HepG2 (cell line): Measurements from ENCODE around the gene APOM. TPM values are rescaled to one million over a fixed set of nuclear protein-coding genes. Genes with fewer than 3 reads are reported as not detected.
A peak's percentile ranks its signal among the peaks of the same experiment; 100 is the strongest.

Experiments used
- CHCHD3 ChIP-seq: sonication (generic); formaldehyde crosslinking; IDR thresholded peaks from 2 replicates; pipeline ENCODE4 v1.8.0; 2022; ENCODE audit warnings: mild to moderate bottlenecking, missing genetic modification reagents, moderate library complexity
- CHD4 ChIP-seq: fragments of 200-600 bp; sonication (generic); IDR thresholded peaks from 2 replicates; pipeline ENCODE4 v1.7.0; 2017; ENCODE audit warnings: mild to moderate bottlenecking, low read length, borderline replicate concordance
- HDAC1 ChIP-seq: sonication (generic); formaldehyde crosslinking; IDR thresholded peaks from 2 replicates; pipeline ENCODE4 v1.5.1; 2020; ENCODE audit warnings: mild to moderate bottlenecking, missing genetic modification reagents
- JARID2 ChIP-seq: sonication (generic); formaldehyde crosslinking; IDR thresholded peaks from 2 replicates; pipeline ENCODE4 v1.8.1; 2023; ENCODE audit warnings: missing genetic modification reagents, inconsistent platforms; ENCODE audit not compliant: insufficient replicate concordance
- KDM5B ChIP-seq: sonication (generic); formaldehyde crosslinking; IDR thresholded peaks from 2 replicates; pipeline ENCODE4 v1.4.0; 2020; ENCODE audit warnings: missing genetic modification reagents, mild to moderate bottlenecking, borderline replicate concordance
- MED13 ChIP-seq: sonication (generic); formaldehyde crosslinking; IDR thresholded peaks from 2 replicates; pipeline ENCODE4 v1.5.0; 2020; ENCODE audit warnings: missing genetic modification reagents
- RCOR2 ChIP-seq: IDR thresholded peaks from 2 replicates; pipeline ENCODE4 v1.6.1; 2016; ENCODE audit warnings: missing biosample characterization, missing genetic modification reagents
- SP140L ChIP-seq: sonication (generic); formaldehyde crosslinking; IDR thresholded peaks from 2 replicates; pipeline ENCODE4 v1.4.0; 2020; ENCODE audit warnings: missing genetic modification reagents, borderline replicate concordance
- TCF7 ChIP-seq: sonication (generic); IDR thresholded peaks from 2 replicates; pipeline ENCODE4 v1.6.1; 2016; ENCODE audit warnings: antibody characterized with exemption, low read depth
- ZBTB38 ChIP-seq: sonication (generic); formaldehyde crosslinking; IDR thresholded peaks from 2 replicates; pipeline ENCODE4 v1.5.1; 2020; ENCODE audit warnings: mild to moderate bottlenecking, missing genetic modification reagents
- ZNF432 ChIP-seq: sonication (generic); formaldehyde crosslinking; IDR thresholded peaks from 2 replicates; pipeline ENCODE4 v1.5.0; 2020; ENCODE audit warnings: missing genetic modification reagents, mild to moderate bottlenecking, borderline replicate concordance
- ZNF709 ChIP-seq: sonication (generic); formaldehyde crosslinking; IDR thresholded peaks from 2 replicates; pipeline ENCODE4 v1.5.0; 2020; ENCODE audit warnings: mild to moderate bottlenecking, missing genetic modification reagents
- polyA plus RNA-seq, 8 experiments: library from polyadenylated mRNA; depleted of rRNA in 3 of 8; stranded (reverse) in 7 of 8; unstranded in 1 of 8; fragments of >200 nt; fragmentation: Illumina TruSeq in 4 of 8; extraction: Trizol in 4 of 8; gene quantifications; 2 replicates each; pipeline versions ENCODE4 v1.2.1 to v1.2.3, GENCODE V29; 2011 to 2016; ENCODE audit warnings: low read depth in 4 of 8, missing spikeins in 1 of 8, mixed read lengths in 1 of 8; ENCODE audit not compliant: insufficient read depth in 1 of 8
- total RNA-seq, 5 experiments: library from RNA; depleted of rRNA; stranded (reverse); fragments of >200 nt; fragmentation: Illumina TruSeq; extraction: Trizol; gene quantifications; 2 replicates each; pipeline ENCODE4 v1.2.3, GENCODE V29; 2016; ENCODE audit warnings: low read depth in 1 of 5
- TF ChIP-seq, protein P1 (sequence below): sonication (generic); formaldehyde crosslinking; IDR thresholded peaks from 2 replicates; pipeline ENCODE4 v1.5.1; 2020; ENCODE audit warnings: missing genetic modification reagents, mild to moderate bottlenecking, borderline replicate concordance
- TF ChIP-seq, protein P2 (sequence below): sonication (generic); formaldehyde crosslinking; IDR thresholded peaks from 2 replicates; pipeline ENCODE4 v1.4.0; 2020; ENCODE audit warnings: mild to moderate bottlenecking, missing genetic modification reagents
- TF ChIP-seq, protein P3 (sequence below): sonication (generic); formaldehyde crosslinking; IDR thresholded peaks from 2 replicates; pipeline ENCODE4 v1.4.0; 2020; ENCODE audit warnings: missing genetic modification reagents
- TF ChIP-seq, protein P4 (sequence below): sonication (generic); formaldehyde crosslinking; IDR thresholded peaks from 2 replicates; pipeline ENCODE4 v1.5.0; 2020; ENCODE audit warnings: mild to moderate bottlenecking, missing genetic modification reagents

Gene APOM
- total and polyA plus RNA-seq, 2 of the 13 experiments (the other 11 are each of a cell fraction or from before 2014, with no cell fraction given), result 98.2 to 1,140 TPM

DNA sequence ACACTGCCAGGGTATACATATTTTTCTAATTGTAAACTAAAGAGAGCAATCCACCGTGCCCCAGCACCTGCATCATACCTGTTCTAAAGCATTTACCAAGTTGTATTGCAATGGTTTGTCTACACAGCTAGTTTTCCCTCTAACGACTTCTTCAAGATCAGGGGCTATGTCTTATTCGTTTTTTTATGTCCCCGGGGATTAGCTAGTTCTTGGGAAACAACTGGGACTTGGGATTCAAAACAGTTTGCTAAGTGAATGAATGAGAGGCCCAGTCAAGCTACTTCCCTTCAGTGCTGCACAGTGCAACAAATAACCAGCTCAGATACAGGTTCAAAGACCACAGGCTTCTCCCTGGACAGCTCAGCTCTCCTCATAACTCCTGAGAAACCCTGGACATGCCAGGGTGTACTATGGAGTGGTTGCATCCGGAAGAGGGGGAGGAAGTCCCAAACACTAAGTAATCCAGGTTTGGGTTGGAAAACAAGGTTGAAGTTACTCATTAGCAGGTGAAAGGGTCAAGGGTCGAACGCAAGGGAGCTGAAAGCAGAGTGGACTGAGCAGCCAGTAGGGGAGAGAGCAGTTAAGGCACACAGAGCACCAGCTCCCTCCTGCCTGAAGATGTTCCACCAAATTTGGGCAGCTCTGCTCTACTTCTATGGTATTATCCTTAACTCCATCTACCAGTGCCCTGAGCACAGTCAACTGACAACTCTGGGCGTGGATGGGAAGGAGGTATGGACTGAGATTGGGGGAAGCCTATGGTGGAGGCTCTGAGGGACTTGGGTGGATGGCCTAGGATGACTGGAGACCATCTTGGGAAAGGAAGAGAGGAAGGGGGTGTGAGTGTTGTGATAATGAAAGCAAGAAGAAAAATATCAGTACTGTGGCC, at the start of gene APOM (continued):
- TF ChIP-seq CHD4 (peak; percentile 80; the same call in 1 of the 2 replicates), MED13 (CRISPR knock-in tag) (peak; percentile 87), TCF7 (peak; percentile 52; the same call in 1 of the 2 replicates), JARID2 (no peak), CHCHD3 (CRISPR knock-in tag) (no peak), RCOR2 (CRISPR knock-in tag) (peak; percentile 79; the same call in 1 of the 2 replicates), KDM5B (CRISPR knock-in tag) (peak; percentile 78; the same call in 1 of the 2 replicates), HDAC1 (peak; percentile 99), ZNF432 (CRISPR knock-in tag) (no peak), ZBTB38 (CRISPR knock-in tag) (peak; percentile 70), SP140L (CRISPR knock-in tag) (peak; percentile 62; the same call in 1 of the 2 replicates), ZNF709 (CRISPR knock-in tag) (0 out of 2 replicates have a peak, but pooled peaks have one; percentile 6)
- TF ChIP-seq, protein P1, sequence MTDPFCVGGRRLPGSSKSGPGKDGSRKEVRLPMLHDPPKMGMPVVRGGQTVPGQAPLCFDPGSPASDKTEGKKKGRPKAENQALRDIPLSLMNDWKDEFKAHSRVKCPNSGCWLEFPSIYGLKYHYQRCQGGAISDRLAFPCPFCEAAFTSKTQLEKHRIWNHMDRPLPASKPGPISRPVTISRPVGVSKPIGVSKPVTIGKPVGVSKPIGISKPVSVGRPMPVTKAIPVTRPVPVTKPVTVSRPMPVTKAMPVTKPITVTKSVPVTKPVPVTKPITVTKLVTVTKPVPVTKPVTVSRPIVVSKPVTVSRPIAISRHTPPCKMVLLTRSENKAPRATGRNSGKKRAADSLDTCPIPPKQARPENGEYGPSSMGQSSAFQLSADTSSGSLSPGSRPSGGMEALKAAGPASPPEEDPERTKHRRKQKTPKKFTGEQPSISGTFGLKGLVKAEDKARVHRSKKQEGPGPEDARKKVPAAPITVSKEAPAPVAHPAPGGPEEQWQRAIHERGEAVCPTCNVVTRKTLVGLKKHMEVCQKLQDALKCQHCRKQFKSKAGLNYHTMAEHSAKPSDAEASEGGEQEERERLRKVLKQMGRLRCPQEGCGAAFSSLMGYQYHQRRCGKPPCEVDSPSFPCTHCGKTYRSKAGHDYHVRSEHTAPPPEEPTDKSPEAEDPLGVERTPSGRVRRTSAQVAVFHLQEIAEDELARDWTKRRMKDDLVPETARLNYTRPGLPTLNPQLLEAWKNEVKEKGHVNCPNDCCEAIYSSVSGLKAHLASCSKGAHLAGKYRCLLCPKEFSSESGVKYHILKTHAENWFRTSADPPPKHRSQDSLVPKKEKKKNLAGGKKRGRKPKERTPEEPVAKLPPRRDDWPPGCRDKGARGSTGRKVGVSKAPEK (CRISPR knock-in tag), result no peak; the same call in none of the 2 replicates
- TF ChIP-seq, protein P2, sequence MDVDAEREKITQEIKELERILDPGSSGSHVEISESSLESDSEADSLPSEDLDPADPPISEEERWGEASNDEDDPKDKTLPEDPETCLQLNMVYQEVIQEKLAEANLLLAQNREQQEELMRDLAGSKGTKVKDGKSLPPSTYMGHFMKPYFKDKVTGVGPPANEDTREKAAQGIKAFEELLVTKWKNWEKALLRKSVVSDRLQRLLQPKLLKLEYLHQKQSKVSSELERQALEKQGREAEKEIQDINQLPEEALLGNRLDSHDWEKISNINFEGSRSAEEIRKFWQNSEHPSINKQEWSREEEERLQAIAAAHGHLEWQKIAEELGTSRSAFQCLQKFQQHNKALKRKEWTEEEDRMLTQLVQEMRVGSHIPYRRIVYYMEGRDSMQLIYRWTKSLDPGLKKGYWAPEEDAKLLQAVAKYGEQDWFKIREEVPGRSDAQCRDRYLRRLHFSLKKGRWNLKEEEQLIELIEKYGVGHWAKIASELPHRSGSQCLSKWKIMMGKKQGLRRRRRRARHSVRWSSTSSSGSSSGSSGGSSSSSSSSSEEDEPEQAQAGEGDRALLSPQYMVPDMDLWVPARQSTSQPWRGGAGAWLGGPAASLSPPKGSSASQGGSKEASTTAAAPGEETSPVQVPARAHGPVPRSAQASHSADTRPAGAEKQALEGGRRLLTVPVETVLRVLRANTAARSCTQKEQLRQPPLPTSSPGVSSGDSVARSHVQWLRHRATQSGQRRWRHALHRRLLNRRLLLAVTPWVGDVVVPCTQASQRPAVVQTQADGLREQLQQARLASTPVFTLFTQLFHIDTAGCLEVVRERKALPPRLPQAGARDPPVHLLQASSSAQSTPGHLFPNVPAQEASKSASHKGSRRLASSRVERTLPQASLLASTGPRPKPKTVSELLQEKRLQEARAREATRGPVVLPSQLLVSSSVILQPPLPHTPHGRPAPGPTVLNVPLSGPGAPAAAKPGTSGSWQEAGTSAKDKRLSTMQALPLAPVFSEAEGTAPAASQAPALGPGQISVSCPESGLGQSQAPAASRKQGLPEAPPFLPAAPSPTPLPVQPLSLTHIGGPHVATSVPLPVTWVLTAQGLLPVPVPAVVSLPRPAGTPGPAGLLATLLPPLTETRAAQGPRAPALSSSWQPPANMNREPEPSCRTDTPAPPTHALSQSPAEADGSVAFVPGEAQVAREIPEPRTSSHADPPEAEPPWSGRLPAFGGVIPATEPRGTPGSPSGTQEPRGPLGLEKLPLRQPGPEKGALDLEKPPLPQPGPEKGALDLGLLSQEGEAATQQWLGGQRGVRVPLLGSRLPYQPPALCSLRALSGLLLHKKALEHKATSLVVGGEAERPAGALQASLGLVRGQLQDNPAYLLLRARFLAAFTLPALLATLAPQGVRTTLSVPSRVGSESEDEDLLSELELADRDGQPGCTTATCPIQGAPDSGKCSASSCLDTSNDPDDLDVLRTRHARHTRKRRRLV, result peak; percentile 52; the same call in 1 of the 2 replicates
- TF ChIP-seq, protein P3, sequence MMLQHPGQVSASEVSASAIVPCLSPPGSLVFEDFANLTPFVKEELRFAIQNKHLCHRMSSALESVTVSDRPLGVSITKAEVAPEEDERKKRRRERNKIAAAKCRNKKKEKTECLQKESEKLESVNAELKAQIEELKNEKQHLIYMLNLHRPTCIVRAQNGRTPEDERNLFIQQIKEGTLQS (CRISPR knock-in tag), result 0 out of 2 replicates have a peak, but pooled peaks have one; percentile 24
- TF ChIP-seq, protein P4, sequence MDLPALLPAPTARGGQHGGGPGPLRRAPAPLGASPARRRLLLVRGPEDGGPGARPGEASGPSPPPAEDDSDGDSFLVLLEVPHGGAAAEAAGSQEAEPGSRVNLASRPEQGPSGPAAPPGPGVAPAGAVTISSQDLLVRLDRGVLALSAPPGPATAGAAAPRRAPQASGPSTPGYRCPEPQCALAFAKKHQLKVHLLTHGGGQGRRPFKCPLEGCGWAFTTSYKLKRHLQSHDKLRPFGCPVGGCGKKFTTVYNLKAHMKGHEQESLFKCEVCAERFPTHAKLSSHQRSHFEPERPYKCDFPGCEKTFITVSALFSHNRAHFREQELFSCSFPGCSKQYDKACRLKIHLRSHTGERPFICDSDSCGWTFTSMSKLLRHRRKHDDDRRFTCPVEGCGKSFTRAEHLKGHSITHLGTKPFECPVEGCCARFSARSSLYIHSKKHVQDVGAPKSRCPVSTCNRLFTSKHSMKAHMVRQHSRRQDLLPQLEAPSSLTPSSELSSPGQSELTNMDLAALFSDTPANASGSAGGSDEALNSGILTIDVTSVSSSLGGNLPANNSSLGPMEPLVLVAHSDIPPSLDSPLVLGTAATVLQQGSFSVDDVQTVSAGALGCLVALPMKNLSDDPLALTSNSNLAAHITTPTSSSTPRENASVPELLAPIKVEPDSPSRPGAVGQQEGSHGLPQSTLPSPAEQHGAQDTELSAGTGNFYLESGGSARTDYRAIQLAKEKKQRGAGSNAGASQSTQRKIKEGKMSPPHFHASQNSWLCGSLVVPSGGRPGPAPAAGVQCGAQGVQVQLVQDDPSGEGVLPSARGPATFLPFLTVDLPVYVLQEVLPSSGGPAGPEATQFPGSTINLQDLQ (CRISPR knock-in tag), result no peak
